ENCODE results near the gene CLASRP. TPM values are rescaled to one million over a fixed set of nuclear protein-coding genes. Genes with fewer than 3 reads are reported as not detected.

CLASRP gene
- total RNA-seq, 1 experiment from 2014 or later = 88.0 TPM

- ChIA-PET CTCF (interaction anchor here (0.5 to 7.3 kb wide), 3 partner anchors 13 to 189 kb away, joined by 4 to 37 read pairs (median 7); no protein-coding TSS in a partner anchor), POLR2A (no interaction called here)
- peak overlapping the region; percentile 24; the same call in 1 of the 2 replicates for H3K27ac Mint-ChIP-seq
- no peak overlapping the region for H3K4me3 Mint-ChIP-seq
- no peaks in the 10 kb centered on the region for H3K4me1 Mint-ChIP-seq
- ATAC-seq = no peak
- no peaks in the 10 kb centered on the region for H3K9me3 Mint-ChIP-seq
- peaks cover 39% of the 10 kb centered on the region for H3K36me3 Mint-ChIP-seq
- no peaks in the 10 kb centered on the region for H3K27me3 Mint-ChIP-seq (ENCODE audit: low read depth)
- DNase-seq (ENCODE audit: low spot score) = no peak
- TF ChIP-seq ZNF232 (CRISPR knock-in tag; IDR thresholded peaks at IDR 0.05) = no peak
- 0 out of 2 replicates have a peak, but pooled peaks have one; percentile 30 for TF ChIP-seq GABPB1 (CRISPR knock-in tag; IDR thresholded peaks at IDR 0.05)
- no peak for TF ChIP-seq ZBTB43 (CRISPR knock-in tag; IDR thresholded peaks at IDR 0.05)
- TF ChIP-seq JUN (CRISPR knock-in tag; IDR thresholded peaks at IDR 0.05) = no peak
- no peak for TF ChIP-seq ZNF317 (CRISPR knock-in tag; IDR thresholded peaks at IDR 0.05; ENCODE audit: borderline replicate concordance, low read depth)
Measured at GRCh38 chr19:45045671-45046353, 7.0 kb downstream of the CLASRP start.

GRCh38 chr19:45046355-45046754 is 7.5 kb downstream of the CLASRP start:
- DNase-seq (ENCODE audit: low spot score) = no peak
- Mint-ChIP-seq H3K27ac (peak overlapping the region; percentile 24; the same call in 1 of the 2 replicates), H3K4me3 (no peak overlapping the region), H3K27me3 (ENCODE audit: low read depth) (no peaks in the 10 kb centered on the region), H3K9me3 (no peaks in the 10 kb centered on the region), H3K36me3 (peaks cover 37% of the 10 kb centered on the region), H3K4me1 (no peaks in the 10 kb centered on the region)
- no peak for ATAC-seq
- ChIA-PET CTCF (interaction anchor here (0.5 to 7.3 kb wide), 3 partner anchors 13 to 190 kb away, joined by 4 to 37 read pairs (median 7); no protein-coding TSS in a partner anchor), POLR2A (no interaction called here)
- no peak for TF ChIP-seq AFF4 (CRISPR knock-in tag; IDR thresholded peaks at IDR 0.05; ENCODE audit: borderline replicate concordance)
- TF ChIP-seq, protein P1, sequence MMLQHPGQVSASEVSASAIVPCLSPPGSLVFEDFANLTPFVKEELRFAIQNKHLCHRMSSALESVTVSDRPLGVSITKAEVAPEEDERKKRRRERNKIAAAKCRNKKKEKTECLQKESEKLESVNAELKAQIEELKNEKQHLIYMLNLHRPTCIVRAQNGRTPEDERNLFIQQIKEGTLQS (CRISPR knock-in tag; conservative IDR thresholded peaks at IDR 0.05) = no peak
- TF ChIP-seq FOXP1 (CRISPR knock-in tag; IDR thresholded peaks at IDR 0.05; ENCODE audit: borderline replicate concordance) = no peak

DNA sequence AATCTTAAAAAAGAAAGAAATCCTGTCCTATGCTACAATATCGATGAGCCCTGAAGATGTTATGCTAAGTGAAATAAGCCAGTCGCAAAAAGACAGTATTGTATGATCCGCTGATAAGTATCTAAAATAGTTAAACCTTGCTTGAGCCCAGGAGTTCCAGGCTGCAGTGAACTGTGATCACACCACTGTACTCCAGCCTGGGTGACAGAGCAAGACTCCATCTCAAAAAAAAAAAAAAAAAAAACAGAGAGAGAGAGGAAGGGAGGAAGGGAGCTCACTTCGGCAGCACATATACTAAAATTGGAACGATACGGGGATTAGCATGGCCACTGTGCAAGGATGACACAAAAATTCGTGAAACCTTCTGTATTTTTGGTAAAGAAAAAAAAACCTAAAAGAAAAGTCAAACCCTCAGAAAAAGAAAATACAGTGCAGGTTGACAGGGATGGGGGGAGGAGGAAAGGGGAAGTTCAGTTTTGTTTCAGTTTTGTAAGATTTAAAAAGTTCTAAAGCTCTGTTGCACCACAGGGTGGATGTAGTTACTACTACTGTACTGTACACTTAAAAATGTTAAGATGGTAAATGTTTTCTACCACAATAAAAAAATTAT is 8.4 kb downstream of the CLASRP start:
- no peaks in the 10 kb centered on the region for H3K4me1 Mint-ChIP-seq
- CTCF ChIA-PET = interaction anchor here (2.1 to 7.3 kb wide), 2 partner anchors 12 to 58 kb away, joined by 7 to 37 read pairs; no protein-coding TSS in a partner anchor

More for the DNA sequence above, 8.4 kb downstream of the CLASRP start:
- TF ChIP-seq ZNF671 (CRISPR knock-in tag; IDR thresholded peaks at IDR 0.05) (no peak), ZNF219 (CRISPR knock-in tag; IDR thresholded peaks at IDR 0.05; ENCODE audit: borderline replicate concordance) (no peak)
- TF ChIP-seq, protein P2, sequence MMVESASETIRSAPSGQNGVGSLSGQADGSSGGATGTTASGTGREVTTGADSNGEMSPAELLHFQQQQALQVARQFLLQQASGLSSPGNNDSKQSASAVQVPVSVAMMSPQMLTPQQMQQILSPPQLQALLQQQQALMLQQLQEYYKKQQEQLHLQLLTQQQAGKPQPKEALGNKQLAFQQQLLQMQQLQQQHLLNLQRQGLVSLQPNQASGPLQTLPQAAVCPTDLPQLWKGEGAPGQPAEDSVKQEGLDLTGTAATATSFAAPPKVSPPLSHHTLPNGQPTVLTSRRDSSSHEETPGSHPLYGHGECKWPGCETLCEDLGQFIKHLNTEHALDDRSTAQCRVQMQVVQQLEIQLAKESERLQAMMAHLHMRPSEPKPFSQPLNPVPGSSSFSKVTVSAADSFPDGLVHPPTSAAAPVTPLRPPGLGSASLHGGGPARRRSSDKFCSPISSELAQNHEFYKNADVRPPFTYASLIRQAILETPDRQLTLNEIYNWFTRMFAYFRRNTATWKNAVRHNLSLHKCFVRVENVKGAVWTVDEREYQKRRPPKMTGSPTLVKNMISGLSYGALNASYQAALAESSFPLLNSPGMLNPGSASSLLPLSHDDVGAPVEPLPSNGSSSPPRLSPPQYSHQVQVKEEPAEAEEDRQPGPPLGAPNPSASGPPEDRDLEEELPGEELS (CRISPR knock-in tag; IDR thresholded peaks at IDR 0.05) = no peak
- TF ChIP-seq, protein P3, sequence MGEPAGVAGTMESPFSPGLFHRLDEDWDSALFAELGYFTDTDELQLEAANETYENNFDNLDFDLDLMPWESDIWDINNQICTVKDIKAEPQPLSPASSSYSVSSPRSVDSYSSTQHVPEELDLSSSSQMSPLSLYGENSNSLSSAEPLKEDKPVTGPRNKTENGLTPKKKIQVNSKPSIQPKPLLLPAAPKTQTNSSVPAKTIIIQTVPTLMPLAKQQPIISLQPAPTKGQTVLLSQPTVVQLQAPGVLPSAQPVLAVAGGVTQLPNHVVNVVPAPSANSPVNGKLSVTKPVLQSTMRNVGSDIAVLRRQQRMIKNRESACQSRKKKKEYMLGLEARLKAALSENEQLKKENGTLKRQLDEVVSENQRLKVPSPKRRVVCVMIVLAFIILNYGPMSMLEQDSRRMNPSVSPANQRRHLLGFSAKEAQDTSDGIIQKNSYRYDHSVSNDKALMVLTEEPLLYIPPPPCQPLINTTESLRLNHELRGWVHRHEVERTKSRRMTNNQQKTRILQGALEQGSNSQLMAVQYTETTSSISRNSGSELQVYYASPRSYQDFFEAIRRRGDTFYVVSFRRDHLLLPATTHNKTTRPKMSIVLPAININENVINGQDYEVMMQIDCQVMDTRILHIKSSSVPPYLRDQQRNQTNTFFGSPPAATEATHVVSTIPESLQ (CRISPR knock-in tag; IDR thresholded peaks at IDR 0.05) = no peak
- Mint-ChIP-seq H3K27me3 (ENCODE audit: low read depth) (no peaks in the 10 kb centered on the region), H3K27ac (0 out of 2 replicates have a peak overlapping the region, but pooled peaks have one; percentile 39), H3K4me3 (no peak overlapping the region), H3K9me3 (no peaks in the 10 kb centered on the region), H3K36me3 (peaks cover 33% of the 10 kb centered on the region)
- POLR2A ChIA-PET = interaction anchor here (0.7 kb wide), 1 partner anchor 74 kb away, joined by 4 read pairs; no protein-coding TSS in a partner anchor
- ATAC-seq (no peak), DNase-seq (ENCODE audit: low spot score) (no peak)
